Smooth muscle cell (in vitro differentiated cells): ENCODE results near the gene EOGT. TPM values are rescaled to one million over a fixed set of nuclear protein-coding genes. Genes with fewer than 3 reads are reported as not detected.

Experiments used
- DNase-seq: peaks from one replicate; lab custom pipeline; 2025; ENCODE audit not compliant: unreplicated experiment; lab: John Stamatoyannopoulos, UW
- H2AFZ ChIP-seq: fragments of 200-600 bp; sonication (generic); 2 replicates; pipeline ENCODE4 v1.6.0; 2016; ENCODE audit warnings: antibody characterized with exemption, low read depth, mild to moderate bottlenecking
- H3F3A ChIP-seq: fragments of 200-600 bp; sonication (generic); 2 replicates; pipeline ENCODE4 v1.6.0; 2017; ENCODE audit warnings: antibody characterized with exemption, low read depth
- H3K27ac ChIP-seq: fragments of 200-600 bp; sonication (generic); 2 replicates; pipeline ENCODE4 v1.5.1; 2016; ENCODE audit warnings: low read depth, mild to moderate bottlenecking
- H3K27me3 ChIP-seq: fragments of 200-600 bp; sonication (generic); 2 replicates; pipeline ENCODE4 v1.6.1; 2016; ENCODE audit warnings: low read depth, mild to moderate bottlenecking
- H3K36me3 ChIP-seq: fragments of 200-600 bp; sonication (generic); 2 replicates; pipeline ENCODE4 v1.5.1; 2016; ENCODE audit warnings: low read depth
- H3K4me1 ChIP-seq: fragments of 200-600 bp; sonication (generic); 2 replicates; pipeline ENCODE4 v1.5.1; 2016; ENCODE audit warnings: low read depth
- H3K4me2 ChIP-seq: fragments of 200-600 bp; sonication (generic); 2 replicates; pipeline ENCODE4 v1.6.0; 2016; ENCODE audit warnings: mild to moderate bottlenecking
- H3K4me3 ChIP-seq: fragments of 200-600 bp; sonication (generic); 2 replicates; pipeline ENCODE4 v1.5.1; 2016; ENCODE audit warnings: mild to moderate bottlenecking
- H3K79me2 ChIP-seq: fragments of 200-600 bp; sonication (generic); 2 replicates; pipeline ENCODE4 v1.6.0; 2016; ENCODE audit warnings: low read depth, mild to moderate bottlenecking
- H3K9ac ChIP-seq: fragments of 200-600 bp; sonication (generic); 2 replicates; pipeline ENCODE4 v1.6.0; 2016; ENCODE audit warnings: low read depth
- H3K9me3 ChIP-seq: fragments of 200-600 bp; sonication (generic); replicated peaks from 2 replicates; pipeline ENCODE4 v1.5.1; 2016; ENCODE audit warnings: low read depth
- H4K20me1 ChIP-seq: fragments of 200-600 bp; sonication (generic); 2 replicates; pipeline ENCODE4 v1.6.0; 2016; ENCODE audit warnings: low read depth
- CTCF ChIP-seq: fragments of 200-600 bp; sonication (generic); IDR thresholded peaks from 2 replicates; pipeline ENCODE4 v1.5.1; 2017; ENCODE audit warnings: borderline replicate concordance, mild to moderate bottlenecking, antibody characterized with exemption; ENCODE audit not compliant: insufficient read depth, poor library complexity, severe bottlenecking
- WGBS: methylation state at CpG from one replicate; pipeline ENCODE4 v1.1.7; 2016; ENCODE audit warnings: low lambda C conversion rate; 5-methylcytosine and 5-hydroxymethylcytosine counted together
- polyA plus RNA-seq: library from polyadenylated mRNA; unstranded; fragments of >200 nt; fragmentation: Nextera tagmentation; extraction: Ambion mirVana; gene quantifications from 2 replicates; pipeline ENCODE4 v1.2.1, GENCODE V29; 2016
- total RNA-seq: library from RNA; depleted of rRNA; stranded (reverse); fragments of >200 nt; gene quantifications from 2 replicates; pipeline ENCODE4 v1.2.3, GENCODE V29; 2014

Gene EOGT
- total and polyA plus RNA-seq, 2 experiments from 2014 or later = 21.2 to 30.6 TPM

- no peak for TF ChIP-seq CTCF
- Histone ChIP-seq H3K27ac (no peak overlapping the region), H3K9me3 (no peaks in the 10 kb centered on the region), H4K20me1 (no peaks in the 10 kb centered on the region), H3K9ac (no peak overlapping the region), H2AFZ (no peak overlapping the region), H3K36me3 (peaks cover 24% of the 10 kb centered on the region), H3K4me1 (peaks cover 18% of the 10 kb centered on the region), H3K4me3 (no peak overlapping the region), H3K79me2 (no peaks in the 10 kb centered on the region), H3F3A (no peaks in the 10 kb centered on the region), H3K27me3 (no peaks in the 10 kb centered on the region), H3K4me2 (no peak overlapping the region)
- DNase-seq = no peak
- WGBS = 29% methylated on average over 2 of the region's 2 CpGs
Measured at GRCh38 chr3:69008980-69009379, 4.5 kb downstream of the EOGT start.

DNA sequence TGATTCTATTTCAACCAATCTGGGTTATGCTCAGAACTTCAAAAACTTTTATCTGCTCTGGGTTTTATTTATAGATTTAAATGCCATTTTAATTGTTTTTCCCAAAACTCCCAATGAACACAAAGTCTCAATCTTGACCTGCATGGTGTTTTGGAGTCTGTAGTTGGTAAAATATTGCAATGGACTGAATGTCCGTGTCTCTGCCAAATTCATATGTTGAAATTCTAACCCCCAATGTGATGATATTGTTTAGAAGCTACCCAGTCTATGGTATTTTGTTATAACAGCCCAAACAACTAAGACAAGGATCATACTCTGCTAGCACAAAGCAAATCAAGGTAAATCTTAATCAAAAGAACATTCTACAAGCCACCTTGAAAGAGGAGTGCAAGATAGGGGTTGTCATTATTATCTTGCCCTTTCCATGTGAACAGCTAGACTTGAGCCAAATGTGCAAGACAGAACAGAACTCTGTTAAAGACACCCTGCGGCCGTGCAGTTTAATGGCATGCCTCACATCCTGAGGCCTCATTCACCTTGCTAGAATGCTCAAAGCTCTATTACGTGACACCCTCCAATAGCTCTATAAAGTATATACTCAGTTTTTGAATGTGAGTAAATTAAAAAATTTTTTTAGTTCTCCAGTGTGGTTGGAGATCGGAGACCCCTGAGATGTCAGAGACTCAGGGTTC is 7.5 kb downstream of the EOGT start:
- H3K79me2 ChIP-seq = no peaks in the 10 kb centered on the region
- no peak overlapping the region for H3K9ac ChIP-seq
- H3K36me3 ChIP-seq = peaks cover 30% of the 10 kb centered on the region
- WGBS = 90% methylated on average over 5 of the region's 5 CpGs
- H3K9me3 ChIP-seq = no peaks in the 10 kb centered on the region
- H2AFZ ChIP-seq = no peak overlapping the region
- H3K27ac ChIP-seq = no peak overlapping the region
- H3K4me3 ChIP-seq = no peak overlapping the region
- no peaks in the 10 kb centered on the region for H3F3A ChIP-seq
- H3K4me2 ChIP-seq = no peak overlapping the region
- no peaks in the 10 kb centered on the region for H4K20me1 ChIP-seq
- peaks cover 12% of the 10 kb centered on the region for H3K4me1 ChIP-seq
- DNase-seq = no peak
- no peaks in the 10 kb centered on the region for H3K27me3 ChIP-seq
- no peak for TF ChIP-seq CTCF

DNA sequence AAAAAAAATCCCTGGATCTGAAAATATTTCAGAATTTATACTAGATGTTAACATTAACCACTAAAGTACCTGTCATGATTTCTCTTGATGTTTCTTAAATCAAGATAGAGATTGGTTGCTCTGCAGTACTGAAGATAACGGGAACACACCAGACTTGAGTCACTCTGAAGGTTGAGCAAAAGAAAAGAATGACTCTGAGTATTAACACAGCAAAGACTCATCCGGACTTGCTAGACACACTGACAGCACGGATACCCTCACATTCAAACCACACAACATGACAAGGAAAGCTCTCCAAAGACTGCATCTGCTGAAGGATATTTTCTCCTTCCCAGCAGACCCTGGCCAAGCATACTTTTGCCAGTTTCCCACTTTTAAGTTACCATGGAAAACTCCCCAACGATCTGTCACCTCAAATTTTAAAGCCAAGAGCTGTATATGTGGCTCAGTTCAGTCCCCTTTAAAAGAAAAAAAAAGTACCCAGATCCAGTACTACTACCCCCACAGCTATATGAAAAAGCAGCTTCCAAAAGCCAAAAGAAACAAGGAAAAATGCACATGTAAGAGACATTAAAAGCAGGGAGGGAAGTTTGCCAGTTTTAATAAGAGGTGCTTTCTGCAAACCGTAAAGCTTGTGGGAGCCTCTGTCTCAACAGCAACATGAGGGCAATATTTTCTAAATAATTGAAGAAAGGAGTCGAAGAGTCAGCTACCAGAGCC is 8.3 kb downstream of the EOGT start:
- H4K20me1 ChIP-seq = no peaks in the 10 kb centered on the region
- no peak for DNase-seq
- H3K36me3 ChIP-seq = peaks cover 30% of the 10 kb centered on the region
- no peaks in the 10 kb centered on the region for H3K79me2 ChIP-seq
- H3K9me3 ChIP-seq = no peaks in the 10 kb centered on the region
- 96% methylated on average over 6 of the region's 6 CpGs for WGBS
- H3K4me2 ChIP-seq = no peak overlapping the region
- H3K9ac ChIP-seq = no peak overlapping the region
- H3K4me3 ChIP-seq = no peak overlapping the region
- H3F3A ChIP-seq = no peaks in the 10 kb centered on the region
- no peak overlapping the region for H3K27ac ChIP-seq
- no peak for TF ChIP-seq CTCF
- H3K4me1 ChIP-seq = peaks cover 12% of the 10 kb centered on the region
- H2AFZ ChIP-seq = no peak overlapping the region
- no peaks in the 10 kb centered on the region for H3K27me3 ChIP-seq
